Spleen (tissue), 11 donors: ENCODE data around the gene USP2. TPM values are rescaled to one million over a fixed set of nuclear protein-coding genes. Genes with fewer than 3 reads are reported as not detected.

ENCODE experiments used
- DNase-seq: peaks from one replicate; pipeline ENCODE4 v3.0.0-alpha.2; 2020
- H3K27ac ChIP-seq, 8 donors: fragments of 200-600 bp; sonication (generic) in 7 of 8; 1 replicate in 4 of 8; 2 replicates in 4 of 8; pipeline versions ENCODE4 v1.5.0 to v1.8.0; 2016 to 2021; ENCODE audit warnings: inconsistent platforms in 4 of 8, mild to moderate bottlenecking in 4 of 8, moderate library complexity in 1 of 8
- H3K27me3 ChIP-seq, 7 donors: fragments of 200-600 bp; sonication (generic) in 6 of 7; replicated peaks in 1 of 7; 1 replicate in 4 of 7; 2 replicates in 3 of 7; pipeline versions ENCODE4 v1.5.0 to v1.8.0; 2016 to 2021; ENCODE audit warnings: inconsistent platforms in 3 of 7, mild to moderate bottlenecking in 1 of 7
- H3K36me3 ChIP-seq, 6 donors: fragments of 200-600 bp; sonication (generic) in 5 of 6; 1 replicate in 4 of 6; 2 replicates in 2 of 6; pipeline versions ENCODE4 v1.5.0 to v1.8.0; 2016 to 2021; ENCODE audit warnings: inconsistent platforms in 2 of 6
- H3K4me1 ChIP-seq, 6 donors: fragments of 200-600 bp; sonication (generic) in 5 of 6; 1 replicate in 3 of 6; 2 replicates in 3 of 6; pipeline versions ENCODE4 v1.5.0 to v1.8.0; 2016 to 2021; ENCODE audit warnings: inconsistent platforms in 3 of 6
- H3K4me3 ChIP-seq, 8 donors: fragments of 200-600 bp; sonication (generic) in 7 of 8; 1 replicate in 4 of 8; 2 replicates in 4 of 8; pipeline versions ENCODE4 v1.5.0 to v1.8.0; 2016 to 2021; ENCODE audit warnings: inconsistent platforms in 4 of 8, mild to moderate bottlenecking in 4 of 8, moderate library complexity in 2 of 8
- H3K9me3 ChIP-seq, 8 donors: fragments of 200-600 bp; sonication (generic) in 7 of 8; 1 replicate in 4 of 8; 2 replicates in 4 of 8; pipeline versions ENCODE4 v1.5.0 to v1.8.0; 2016 to 2021; ENCODE audit warnings: inconsistent platforms in 4 of 8
- POLR2A ChIP-seq, 3 donors: fragments of 450-650 bp; IDR thresholded peaks; one replicate each; pipeline ENCODE4 v1.5.1; 2017; ENCODE audit warnings: antibody characterized with exemption in 3 of 3, mild to moderate bottlenecking in 1 of 3
- POLR2AphosphoS5 ChIP-seq, 3 donors: sonication (generic); formaldehyde crosslinking; IDR thresholded peaks; one replicate each; pipeline ENCODE4 v1.5.1; 2017; ENCODE audit warnings: antibody characterized with exemption in 3 of 3
- WGBS, 5 donors: extraction: QIAGEN DNeasy Blood & Tissue Kit in 3 of 5; methylation state at CpG; one replicate each; pipeline versions ENCODE4 v1.1.5 to v1.1.7; 2013 to 2018; 5-methylcytosine and 5-hydroxymethylcytosine counted together
- intact Hi-C: fragments of 100-400 bp; cut with DNase I; formaldehyde crosslinking; loops from one replicate; pipeline ENCODE4 v1.15.0; 2023; ENCODE audit warnings: low total_unique reads
- polyA plus RNA-seq, 3 donors: library from polyadenylated mRNA; stranded (reverse); fragments of 200-250 nt; gene quantifications; one replicate each; pipeline ENCODE4 v1.2.1, GENCODE V29; 2013
- total RNA-seq, 7 donors: library from RNA; depleted of rRNA in 3 of 7; stranded (reverse); fragments of >200 nt in 3 of 7; fragmentation: NEBNext Ultra II Directional in 4 of 7; extraction: Animal tissue kit (Norgen Biotek cat#: 25700) in 4 of 7; gene quantifications; one replicate each; pipeline versions ENCODE4 v1.1.0 to v1.2.1, GENCODE V29; 2016 to 2021
- TF ChIP-seq, protein P1 (sequence below), 11 experiments: fragments of 200-600 bp in 7 of 11; fragments of 450-650 bp in 4 of 11; sonication (generic) in 4 of 11; IDR thresholded peaks in 8 of 11; conservative IDR thresholded peaks in 3 of 11; 1 replicate in 7 of 11; 2 replicates in 4 of 11; pipeline versions ENCODE4 v1.4.0 to v1.8.0; 2016 to 2021; ENCODE audit warnings: antibody characterized with exemption in 11 of 11, inconsistent platforms in 4 of 11, mild to moderate bottlenecking in 1 of 11
- donor health status: healthy with polysubstance abuse.
- donor health status: DM: no; HTN: no; CAD: no; lungs with moderate emphysema.
- donor health status: DM: no; HTN: no; CAD: no.
- donor health status: Bipolar disorder and iron deficiency.
- donor health status: healthy.
- donor health status: DM: no; HTN: no; CAD: no.
- donor health status: DM: yes; HTN: yes; CAD: no.

USP2 gene
- total and polyA plus RNA-seq, 10 donors = 0.15 to 0.88 (median 0.45) TPM

GRCh38 chr11:119371067-119371601 is 10.4 kb downstream of the USP2 start:
- H3K27me3 ChIP-seq = peaks cover 0 to 77% (median 12%) of the 10 kb centered on the region in 7 donors
- no peak for DNase-seq
- peaks cover 0 to 46% (median 8%) of the 10 kb centered on the region in 6 donors for H3K4me1 ChIP-seq
- H3K27ac ChIP-seq = no peak overlapping the region
- no peak overlapping the region for H3K4me3 ChIP-seq
- WGBS, 5 donors = 67 to 90% (median 83%) methylated on average over 3 to 8 of the region's 8 CpGs
- H3K9me3 ChIP-seq = no peaks in the 10 kb centered on the region
- intact Hi-C loops = no loop called here
- H3K36me3 ChIP-seq = no peaks in the 10 kb centered on the region
- TF ChIP-seq POLR2A (IDR thresholded peaks at IDR 0.05) = no peak

- WGBS, 5 donors = 58 to 82% (median 68%) methylated on average over 6 to 8 of the region's 8 CpGs
- peaks cover 0 to 43% (median 8%) of the 10 kb centered on the region in 6 donors for H3K4me1 ChIP-seq
- no peak overlapping the region for H3K4me3 ChIP-seq
- H3K27ac ChIP-seq = no peak overlapping the region
- TF ChIP-seq POLR2AphosphoS5 (IDR thresholded peaks at IDR 0.05) = no peak
- TF ChIP-seq, protein P1, sequence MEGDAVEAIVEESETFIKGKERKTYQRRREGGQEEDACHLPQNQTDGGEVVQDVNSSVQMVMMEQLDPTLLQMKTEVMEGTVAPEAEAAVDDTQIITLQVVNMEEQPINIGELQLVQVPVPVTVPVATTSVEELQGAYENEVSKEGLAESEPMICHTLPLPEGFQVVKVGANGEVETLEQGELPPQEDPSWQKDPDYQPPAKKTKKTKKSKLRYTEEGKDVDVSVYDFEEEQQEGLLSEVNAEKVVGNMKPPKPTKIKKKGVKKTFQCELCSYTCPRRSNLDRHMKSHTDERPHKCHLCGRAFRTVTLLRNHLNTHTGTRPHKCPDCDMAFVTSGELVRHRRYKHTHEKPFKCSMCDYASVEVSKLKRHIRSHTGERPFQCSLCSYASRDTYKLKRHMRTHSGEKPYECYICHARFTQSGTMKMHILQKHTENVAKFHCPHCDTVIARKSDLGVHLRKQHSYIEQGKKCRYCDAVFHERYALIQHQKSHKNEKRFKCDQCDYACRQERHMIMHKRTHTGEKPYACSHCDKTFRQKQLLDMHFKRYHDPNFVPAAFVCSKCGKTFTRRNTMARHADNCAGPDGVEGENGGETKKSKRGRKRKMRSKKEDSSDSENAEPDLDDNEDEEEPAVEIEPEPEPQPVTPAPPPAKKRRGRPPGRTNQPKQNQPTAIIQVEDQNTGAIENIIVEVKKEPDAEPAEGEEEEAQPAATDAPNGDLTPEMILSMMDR (IDR thresholded peaks at IDR 0.05 in 8 of 11, conservative IDR thresholded peaks at IDR 0.05 in 3 of 11) = no peak
- no peak for TF ChIP-seq POLR2A (IDR thresholded peaks at IDR 0.05)
- H3K9me3 ChIP-seq = no peaks in the 10 kb centered on the region
- H3K27me3 ChIP-seq = peaks cover 0 to 82% (median 13%) of the 10 kb centered on the region in 7 donors
- no peak for DNase-seq
- intact Hi-C loops = no loop called here
- H3K36me3 ChIP-seq = no peaks in the 10 kb centered on the region
Observed at GRCh38 chr11:119370486-119371046, 10.9 kb downstream of the USP2 start.

DNA sequence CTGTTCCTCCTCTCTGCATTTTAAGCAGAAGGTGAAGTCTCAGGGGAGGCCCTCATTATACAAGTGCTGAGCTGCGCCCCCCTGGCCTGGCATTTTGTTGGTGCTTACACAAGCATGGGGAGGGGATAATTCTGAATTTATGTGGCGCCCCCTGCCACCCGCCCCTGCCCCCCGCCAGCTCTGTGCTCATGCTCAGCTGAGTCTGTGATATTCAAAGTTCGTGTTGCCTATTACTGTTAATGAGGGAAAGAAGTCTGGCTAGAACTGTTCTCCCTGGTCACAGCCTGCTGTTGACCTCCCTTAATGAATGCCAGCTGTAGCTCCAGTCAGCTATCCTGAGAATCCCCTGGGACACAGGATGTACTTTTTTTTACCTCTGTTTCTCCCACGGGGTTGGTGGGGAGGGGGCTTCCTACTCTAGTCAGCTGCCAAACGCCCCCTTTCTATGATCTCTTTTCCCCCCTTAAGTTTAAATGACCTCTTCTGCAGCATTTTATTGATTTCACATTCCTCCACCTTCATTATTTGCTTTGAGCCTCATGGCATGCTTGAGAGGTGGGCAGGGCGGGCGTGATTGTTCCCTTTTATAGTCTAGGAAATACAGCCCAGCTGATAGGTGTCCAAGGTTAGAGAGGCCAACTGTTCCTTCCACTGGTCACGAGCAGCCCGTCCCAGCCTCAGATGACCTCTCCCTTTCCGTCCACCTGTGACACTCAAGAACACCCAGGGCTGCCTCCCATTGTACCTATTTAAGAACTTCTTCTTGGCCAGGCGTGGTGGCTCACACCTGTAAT is 12.2 kb downstream of the USP2 start:
- Histone ChIP-seq H3K9me3 (no peaks in the 10 kb centered on the region), H3K27ac (no peak overlapping the region), H3K4me1 (peaks cover 0 to 40% (median 9%) of the 10 kb centered on the region in 6 donors), H3K36me3 (no peaks in the 10 kb centered on the region), H3K4me3 (no peak overlapping the region), H3K27me3 (peaks cover 0 to 87% (median 25%) of the 10 kb centered on the region in 7 donors)
- DNase-seq = no peak
- TF ChIP-seq POLR2AphosphoS5 (IDR thresholded peaks at IDR 0.05) (no peak), POLR2A (IDR thresholded peaks at IDR 0.05) (no peak)
- TF ChIP-seq, protein P1 (IDR thresholded peaks at IDR 0.05 in 8 of 11, conservative IDR thresholded peaks at IDR 0.05 in 3 of 11) = no peak
- intact Hi-C loops = no loop called here
- WGBS, 5 donors = 75 to 82% (median 77%) methylated on average over 13 of the region's 13 CpGs

DNA sequence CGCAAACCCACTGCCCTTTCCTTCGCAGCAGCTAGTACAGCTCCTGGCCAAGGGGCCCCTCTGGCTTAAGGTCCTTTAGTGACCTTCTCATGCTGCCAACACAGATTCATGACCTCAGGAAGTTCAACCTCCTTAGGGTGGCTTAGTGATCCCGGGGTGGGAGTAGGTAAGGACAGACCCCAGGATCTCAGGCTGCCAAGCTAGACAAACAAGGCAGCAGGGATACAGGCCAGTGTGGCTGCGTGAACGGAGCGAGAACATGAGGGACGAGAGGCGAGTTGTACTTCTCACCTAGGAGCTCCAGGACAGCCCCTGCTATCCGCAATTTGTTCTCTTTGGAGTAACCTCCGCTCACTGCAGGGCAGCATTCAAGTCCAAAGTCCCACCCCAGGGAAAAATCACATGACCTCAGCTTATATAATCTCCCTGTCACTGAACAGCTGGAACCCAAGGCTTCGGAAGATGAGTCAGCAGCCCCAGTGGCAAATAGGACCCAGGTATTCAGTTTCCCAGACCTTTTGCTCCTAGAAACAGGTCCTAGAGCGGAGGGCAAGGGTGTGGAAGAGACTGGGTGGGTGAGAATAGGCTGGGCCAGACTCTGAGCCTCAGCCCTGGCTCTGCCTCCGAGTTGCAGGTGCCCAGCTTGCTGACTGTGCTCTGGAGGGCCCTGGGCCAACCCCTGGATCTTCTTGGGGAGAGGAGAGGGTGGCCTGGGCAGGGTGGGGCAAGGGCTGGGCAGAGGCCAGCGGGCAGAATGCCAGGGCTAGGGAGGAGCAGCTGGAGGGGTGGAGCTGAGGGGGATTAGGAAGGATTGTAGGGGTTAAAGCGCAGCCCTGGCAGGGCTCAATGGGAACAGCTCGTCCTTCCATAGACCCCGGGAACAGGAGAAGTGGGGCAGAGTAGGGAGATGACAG is 13.1 kb downstream of the USP2 start:
- no peaks in the 10 kb centered on the region for H3K36me3 ChIP-seq
- DNase-seq = peak; percentile 54
- H3K4me1 ChIP-seq = peaks cover 0 to 39% (median 13%) of the 10 kb centered on the region in 6 donors
- no peak overlapping the region for H3K27ac ChIP-seq
- 71 to 77% (median 74%) methylated on average over 17 of the region's 17 CpGs for WGBS, 5 donors
- intact Hi-C loops = no loop called here
- H3K9me3 ChIP-seq = no peaks in the 10 kb centered on the region
- no peak overlapping the region for H3K4me3 ChIP-seq
- peaks cover 0 to 94% (median 35%) of the 10 kb centered on the region in 7 donors for H3K27me3 ChIP-seq
- no peak for TF ChIP-seq POLR2AphosphoS5 (IDR thresholded peaks at IDR 0.05)
